GM18951 (cell line): ENCODE measurements around the gene ARHGEF28.

Source experiments
- POLR2A ChIP-seq: IDR thresholded peaks from 4 replicates; pipeline ENCODE4 v1.6.1; 2011; ENCODE audit warnings: mild to moderate bottlenecking; ENCODE audit not compliant: insufficient read length, insufficient read depth; ENCODE audit errors: extremely low read depth
- in situ Hi-C: fragments of 300-500 bp; cut with MboI; formaldehyde crosslinking; loops from one replicate; pipeline ENCODE4 v1.12.0; 2022; ENCODE audit warnings: low sequenced_read_pairs, mixed read lengths, inconsistent platforms; ENCODE audit not compliant: unreplicated experiment

The ARHGEF28 gene

GRCh38 chr5:73729329-73729728 is 103.3 kb downstream of the ARHGEF28 start:
- TF ChIP-seq POLR2A = no peak

GRCh38 chr5:73732045-73732444 is 106.0 kb downstream of the ARHGEF28 start:
- no peak for TF ChIP-seq POLR2A
- in situ Hi-C loops = no loop called here

More at GRCh38 chr5:73729329-73729728, 103.3 kb downstream of the ARHGEF28 start:
- in situ Hi-C loops = no loop called here

- in situ Hi-C loops = no loop called here
- TF ChIP-seq POLR2A = no peak
Measured at GRCh38 chr5:73733219-73733618, 107.2 kb downstream of the ARHGEF28 start.

GRCh38 chr5:73735032-73735734 is 109.2 kb downstream of the ARHGEF28 start:
- in situ Hi-C loops = no loop called here
- no peak for TF ChIP-seq POLR2A

GRCh38 chr5:73739650-73740049 is 113.7 kb downstream of the ARHGEF28 start:
- in situ Hi-C loops = no loop called here
- no peak for TF ChIP-seq POLR2A

- TF ChIP-seq POLR2A = no peak
- in situ Hi-C loops = no loop called here
Measured at GRCh38 chr5:73740274-73740790, 114.3 kb downstream of the ARHGEF28 start.

GRCh38 chr5:73743161-73743560 is 117.2 kb downstream of the ARHGEF28 start:
- no peak for TF ChIP-seq POLR2A
- in situ Hi-C loops = no loop called here

- in situ Hi-C loops = no loop called here
- no peak for TF ChIP-seq POLR2A
Measured at GRCh38 chr5:73745836-73746235, 119.8 kb downstream of the ARHGEF28 start.

- no peak for TF ChIP-seq POLR2A
- in situ Hi-C loops = no loop called here
Measured at GRCh38 chr5:73746608-73747007, 120.6 kb downstream of the ARHGEF28 start.

- in situ Hi-C loops = no loop called here
- TF ChIP-seq POLR2A = no peak
Measured at GRCh38 chr5:73747696-73748380, 121.8 kb downstream of the ARHGEF28 start.

- TF ChIP-seq POLR2A = no peak
- in situ Hi-C loops = no loop called here
Measured at GRCh38 chr5:73748510-73749400, 122.8 kb downstream of the ARHGEF28 start.

GRCh38 chr5:73749485-73750270 is 123.7 kb downstream of the ARHGEF28 start:
- TF ChIP-seq POLR2A = no peak
- in situ Hi-C loops = no loop called here
